Lung (tissue), 12 donors: ENCODE results near the gene CLTC. TPM values are rescaled to one million over a fixed set of nuclear protein-coding genes. Genes with fewer than 3 reads are reported as not detected.

Source experiments
- ATAC-seq: fragments of 200-7000 bp; cut with Tn5 transposase; one replicate; pipeline ENCODE4 v1.9.1; 2020; ENCODE audit warnings: moderate number of reproducible peaks; ENCODE audit not compliant: insufficient read depth, low FRiP score
- DNase-seq, 3 donors: peaks; one replicate each; pipeline ENCODE4 v3.0.0-alpha.2; 2013 to 2017
- H3K27ac ChIP-seq, 2 donors: one replicate each; pipeline ENCODE4 v1.5.1; 2013; ENCODE audit warnings: mild to moderate bottlenecking in 2 of 2, moderate library complexity in 2 of 2, control low read depth in 1 of 2, inconsistent platforms in 1 of 2, low read depth in 1 of 2, low read length in 1 of 2
- H3K27me3 ChIP-seq, 3 donors: one replicate each; pipeline ENCODE4 v1.5.1; 2013; ENCODE audit warnings: low read length in 2 of 3; ENCODE audit not compliant: control insufficient read depth in 3 of 3, insufficient read depth in 3 of 3
- H3K36me3 ChIP-seq, 4 donors: one replicate each; pipeline ENCODE4 v1.5.1; 2013; ENCODE audit warnings: low read length in 4 of 4, mild to moderate bottlenecking in 1 of 4, moderate library complexity in 1 of 4; ENCODE audit not compliant: control insufficient read depth in 4 of 4, insufficient read depth in 4 of 4
- H3K4me1 ChIP-seq, 5 donors: one replicate each; pipeline ENCODE4 v1.5.1; 2013; ENCODE audit warnings: low read length in 5 of 5, mild to moderate bottlenecking in 2 of 5, moderate library complexity in 1 of 5; ENCODE audit not compliant: control insufficient read depth in 5 of 5, insufficient read depth in 5 of 5
- H3K4me3 ChIP-seq: one replicate; pipeline ENCODE4 v1.5.1; 2013; ENCODE audit warnings: mild to moderate bottlenecking, control low read depth, moderate library complexity
- H3K9ac ChIP-seq, 2 donors: one replicate each; pipeline ENCODE4 v1.5.1; 2013; ENCODE audit warnings: low read length in 2 of 2, control low read depth in 1 of 2; ENCODE audit not compliant: insufficient read depth in 1 of 2
- H3K9me3 ChIP-seq, 4 donors: one replicate each; pipeline ENCODE4 v1.5.1; 2013; ENCODE audit warnings: low read length in 3 of 4, mild to moderate bottlenecking in 1 of 4, moderate library complexity in 1 of 4; ENCODE audit not compliant: control insufficient read depth in 4 of 4, insufficient read depth in 3 of 4
- WGBS, 2 donors: extraction: QIAGEN DNeasy Blood & Tissue Kit; methylation state at CpG; one replicate each; pipeline ENCODE4 v1.1.7; 2013; 5-methylcytosine and 5-hydroxymethylcytosine counted together
- polyA plus RNA-seq, 2 donors: library from polyadenylated mRNA; stranded (reverse); fragments of 200-250 nt; gene quantifications; one replicate each; pipeline ENCODE4 v1.2.1, GENCODE V29; 2013
- total RNA-seq, 2 donors: library from RNA; depleted of rRNA in 1 of 2; stranded (reverse); fragments of >200 nt in 1 of 2; gene quantifications; one replicate each; pipeline ENCODE4 v1.2.1, GENCODE V29; 2014 to 2021
- TF ChIP-seq, protein P1 (sequence below): IDR thresholded peaks from 2 replicates; pipeline ENCODE4 v1.5.1; 2012; ENCODE audit warnings: mild to moderate bottlenecking; ENCODE audit errors: control extremely low read depth, extremely low read depth
- donor health status: control.
- donor health status: control.
- donor health status: Bipolar disorder and iron deficiency.
- donor health status: healthy.
- donor health status: DM: yes; HTN: yes; CAD: no.

CLTC gene
- total and polyA plus RNA-seq, 4 donors = 87.7 to 246 (median 162) TPM

DNA sequence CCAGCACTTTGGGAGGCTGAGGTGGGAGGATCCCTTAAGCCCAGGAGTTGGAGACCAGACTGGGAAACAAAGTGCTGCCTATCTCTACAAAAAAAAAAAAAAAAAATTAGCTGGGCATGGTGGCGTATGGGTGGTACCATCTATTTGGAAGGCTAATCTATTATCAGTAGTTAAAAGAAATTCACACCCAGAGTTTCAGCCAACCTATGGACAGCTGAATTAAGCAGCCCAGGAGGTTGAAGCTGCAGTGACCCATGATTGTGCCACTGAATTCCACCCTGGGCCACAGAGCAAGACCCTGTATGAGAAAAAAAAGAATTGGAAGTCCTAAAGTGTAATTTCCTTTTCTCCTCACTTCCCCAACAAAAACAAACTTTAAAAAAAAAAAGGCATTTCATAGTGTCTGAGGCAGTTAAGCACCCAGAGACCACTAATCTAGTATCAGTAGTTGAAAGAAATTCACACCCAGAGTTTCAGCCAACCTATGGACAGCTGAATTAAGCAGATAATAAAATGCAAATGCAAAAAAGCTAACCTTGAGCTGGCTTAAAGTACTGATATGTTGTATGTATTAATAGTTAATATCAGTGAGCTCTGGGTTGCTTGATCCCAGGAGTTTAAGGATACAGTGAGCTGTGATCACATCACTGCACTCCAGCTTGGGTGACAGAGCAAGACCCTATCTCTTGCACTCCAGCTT, 18.1 kb downstream of the CLTC start:
- peaks cover 11 to 24% (median 20%) of the 10 kb centered on the region in 5 donors for H3K4me1 ChIP-seq
- no peaks in the 10 kb centered on the region for H3K27me3 ChIP-seq
- no peak overlapping the region for H3K9ac ChIP-seq
- no peak for DNase-seq
- H3K36me3 ChIP-seq = peaks cover 0 to 2% (median 0%) of the 10 kb centered on the region in 4 donors
- ATAC-seq = no peak
- H3K4me3 ChIP-seq = no peak overlapping the region
- 94 to 100% methylated on average over 1 of the region's 1 CpG for WGBS, 2 donors
- H3K9me3 ChIP-seq = no peaks in the 10 kb centered on the region
- TF ChIP-seq, protein P1, sequence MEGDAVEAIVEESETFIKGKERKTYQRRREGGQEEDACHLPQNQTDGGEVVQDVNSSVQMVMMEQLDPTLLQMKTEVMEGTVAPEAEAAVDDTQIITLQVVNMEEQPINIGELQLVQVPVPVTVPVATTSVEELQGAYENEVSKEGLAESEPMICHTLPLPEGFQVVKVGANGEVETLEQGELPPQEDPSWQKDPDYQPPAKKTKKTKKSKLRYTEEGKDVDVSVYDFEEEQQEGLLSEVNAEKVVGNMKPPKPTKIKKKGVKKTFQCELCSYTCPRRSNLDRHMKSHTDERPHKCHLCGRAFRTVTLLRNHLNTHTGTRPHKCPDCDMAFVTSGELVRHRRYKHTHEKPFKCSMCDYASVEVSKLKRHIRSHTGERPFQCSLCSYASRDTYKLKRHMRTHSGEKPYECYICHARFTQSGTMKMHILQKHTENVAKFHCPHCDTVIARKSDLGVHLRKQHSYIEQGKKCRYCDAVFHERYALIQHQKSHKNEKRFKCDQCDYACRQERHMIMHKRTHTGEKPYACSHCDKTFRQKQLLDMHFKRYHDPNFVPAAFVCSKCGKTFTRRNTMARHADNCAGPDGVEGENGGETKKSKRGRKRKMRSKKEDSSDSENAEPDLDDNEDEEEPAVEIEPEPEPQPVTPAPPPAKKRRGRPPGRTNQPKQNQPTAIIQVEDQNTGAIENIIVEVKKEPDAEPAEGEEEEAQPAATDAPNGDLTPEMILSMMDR = no peak
- H3K27ac ChIP-seq = no peak overlapping the region

DNA sequence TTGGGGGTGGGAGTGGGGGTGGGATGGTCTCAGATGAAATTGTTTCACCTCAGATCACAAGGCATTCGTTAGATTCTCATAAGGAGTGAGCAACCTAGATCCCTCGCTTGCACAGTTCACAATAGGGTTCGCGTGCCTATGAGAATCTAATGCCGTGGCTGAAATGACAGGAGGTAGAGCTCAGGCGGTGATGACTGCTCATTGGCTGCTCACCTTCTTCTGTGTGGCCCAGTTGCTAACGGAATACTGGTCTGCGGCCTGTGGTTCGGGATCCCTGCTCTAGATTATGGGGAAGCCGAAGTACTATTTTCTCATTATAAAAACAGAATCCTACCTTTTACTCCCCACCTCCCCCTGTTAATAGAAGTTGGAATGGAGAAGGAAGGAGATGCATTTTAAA, 18.9 kb downstream of the CLTC start:
- ATAC-seq (no peak), DNase-seq (no peak)
- H3K9me3 ChIP-seq = no peaks in the 10 kb centered on the region
- H3K9ac ChIP-seq = no peak overlapping the region
- TF ChIP-seq, protein P1 = no peak
- H3K27ac ChIP-seq = no peak overlapping the region
- peaks cover 11 to 22% (median 20%) of the 10 kb centered on the region in 5 donors for H3K4me1 ChIP-seq
- H3K27me3 ChIP-seq = no peaks in the 10 kb centered on the region
- H3K36me3 ChIP-seq = peaks cover 0 to 2% (median 0%) of the 10 kb centered on the region in 4 donors
- H3K4me3 ChIP-seq = no peak overlapping the region
- 82 to 85% methylated on average over 10 of the region's 10 CpGs for WGBS, 2 donors

GRCh38 chr17:59641799-59642484, 22.2 kb downstream of the CLTC start:
- Histone ChIP-seq H3K27me3 (no peaks in the 10 kb centered on the region), H3K4me3 (no peak overlapping the region), H3K9me3 (no peaks in the 10 kb centered on the region), H3K36me3 (peaks cover 0 to 4% (median 2%) of the 10 kb centered on the region in 4 donors), H3K4me1 (peaks cover 2 to 24% (median 4%) of the 10 kb centered on the region in 5 donors), H3K27ac (no peak overlapping the region), H3K9ac (peak overlapping the region in 1 of 2 donors; percentile 9)
- TF ChIP-seq, protein P1 = no peak
- no peak for ATAC-seq
- 15 to 34% methylated on average over 2 of the region's 2 CpGs for WGBS, 2 donors
- peak in 2 of 3 donors; percentile 14 to 23 for DNase-seq
